H9 (cell line): Measurements from ENCODE around the gene ACAP2. TPM values are rescaled to one million over a fixed set of nuclear protein-coding genes. Genes with fewer than 3 reads are reported as not detected.

Experiments
- DNase-seq: peaks from one replicate; pipeline ENCODE4 v3.0.0-alpha.2; 2017
- H2AFZ ChIP-seq: one replicate; pipeline ENCODE4 v1.6.1; 2013; ENCODE audit warnings: mild to moderate bottlenecking, low read length, control low read depth, moderate library complexity
- H2AK5ac ChIP-seq: 2 replicates; pipeline ENCODE4 v1.6.1; 2013; ENCODE audit warnings: low read length, control low read depth, mixed read lengths; ENCODE audit not compliant: insufficient read length
- H2BK120ac ChIP-seq: one replicate; pipeline ENCODE4 v1.6.1; 2013; ENCODE audit warnings: low read depth, mild to moderate bottlenecking, low read length, control low read depth, inconsistent platforms; ENCODE audit not compliant: poor library complexity, severe bottlenecking
- H2BK12ac ChIP-seq: 2 replicates; pipeline ENCODE4 v1.6.1; 2013; ENCODE audit warnings: low read length, control low read depth, mixed read lengths, low read depth; ENCODE audit not compliant: insufficient read length
- H2BK15ac ChIP-seq: 2 replicates; pipeline ENCODE4 v1.6.1; 2013; ENCODE audit warnings: low read depth, low read length, control low read depth
- H2BK20ac ChIP-seq: one replicate; pipeline ENCODE4 v1.6.1; 2013; ENCODE audit warnings: low read depth, mild to moderate bottlenecking, low read length, control low read depth, inconsistent platforms; ENCODE audit not compliant: poor library complexity, severe bottlenecking
- H2BK5ac ChIP-seq: 2 replicates; pipeline ENCODE4 v1.6.1; 2013; ENCODE audit warnings: low read length, control low read depth, mixed read lengths; ENCODE audit not compliant: insufficient read length
- H3K14ac ChIP-seq: 2 replicates; pipeline ENCODE4 v1.6.1; 2013; ENCODE audit warnings: low read length, control low read depth; ENCODE audit not compliant: insufficient read depth
- H3K18ac ChIP-seq: 2 replicates; pipeline ENCODE4 v1.6.1; 2013; ENCODE audit warnings: low read depth, mild to moderate bottlenecking, mixed read lengths, low read length, control low read depth; ENCODE audit not compliant: insufficient read length
- H3K23ac ChIP-seq: 2 replicates; pipeline ENCODE4 v1.6.1; 2013; ENCODE audit warnings: low read length, control low read depth, mixed read lengths, low read depth; ENCODE audit not compliant: insufficient read length
- H3K23me2 ChIP-seq: 2 replicates; pipeline ENCODE4 v1.6.1; 2013; ENCODE audit warnings: low read depth, mild to moderate bottlenecking, mixed read lengths, low read length, control low read depth; ENCODE audit not compliant: insufficient read length, poor library complexity, severe bottlenecking
- H3K27ac ChIP-seq: 2 replicates; pipeline ENCODE4 v1.5.1; 2013; ENCODE audit warnings: low read length, control low read depth, mixed read lengths, low read depth; ENCODE audit not compliant: insufficient read length
- H3K27me3 ChIP-seq: 2 replicates; pipeline ENCODE4 v1.6.1; 2013; ENCODE audit warnings: low read length, control low read depth, inconsistent platforms; ENCODE audit not compliant: insufficient read depth
- H3K4ac ChIP-seq: 2 replicates; pipeline ENCODE4 v1.6.1; 2013; ENCODE audit warnings: low read depth, mild to moderate bottlenecking, control low read depth, inconsistent platforms, low read length, moderate library complexity
- H3K4me1 ChIP-seq: 2 replicates; pipeline ENCODE4 v1.6.1; 2013; ENCODE audit warnings: low read length, control low read depth, inconsistent platforms; ENCODE audit not compliant: insufficient read depth
- H3K4me2 ChIP-seq: 2 replicates; pipeline ENCODE4 v1.6.1; 2013; ENCODE audit warnings: low read length, control low read depth, mixed read lengths; ENCODE audit not compliant: insufficient read length, insufficient read depth
- H3K56ac ChIP-seq: 2 replicates; pipeline ENCODE4 v1.6.1; 2013; ENCODE audit warnings: low read depth, mild to moderate bottlenecking, mixed read lengths, low read length, control low read depth; ENCODE audit not compliant: insufficient read length
- H3K79me1 ChIP-seq: 2 replicates; pipeline ENCODE4 v1.6.1; 2013; ENCODE audit warnings: low read depth, mild to moderate bottlenecking, moderate library complexity, low read length, control low read depth, inconsistent platforms; ENCODE audit not compliant: insufficient read depth, poor library complexity, severe bottlenecking
- H3K79me2 ChIP-seq: 2 replicates; pipeline ENCODE4 v1.6.1; 2013; ENCODE audit warnings: low read length, control low read depth, inconsistent platforms; ENCODE audit not compliant: insufficient read depth
- H3K9ac ChIP-seq: 2 replicates; pipeline ENCODE4 v1.6.1; 2013; ENCODE audit warnings: low read length, control low read depth, mixed read lengths; ENCODE audit not compliant: insufficient read length; ENCODE audit errors: extremely low read depth
- H3K9me3 ChIP-seq: one replicate; pipeline ENCODE4 v1.6.1; 2013; ENCODE audit warnings: low read depth, low read length, inconsistent platforms; ENCODE audit not compliant: control insufficient read depth
- H3T11ph ChIP-seq: one replicate; pipeline ENCODE4 v1.6.1; 2013; ENCODE audit warnings: mild to moderate bottlenecking, low read length, control low read depth, inconsistent platforms
- H4K20me1 ChIP-seq: one replicate; pipeline ENCODE4 v1.6.1; 2013; ENCODE audit not compliant: control insufficient read depth, insufficient read length, insufficient read depth
- H4K5ac ChIP-seq: 2 replicates; pipeline ENCODE4 v1.6.1; 2013; ENCODE audit warnings: low read depth, mild to moderate bottlenecking, mixed read lengths, low read length, control low read depth; ENCODE audit not compliant: insufficient read length
- H4K8ac ChIP-seq: replicated peaks from 2 replicates; pipeline ENCODE4 v1.6.1; 2013; ENCODE audit warnings: low read length, control low read depth, mixed read lengths, low read depth; ENCODE audit not compliant: insufficient read length
- H4K91ac ChIP-seq: 2 replicates; pipeline ENCODE4 v1.6.1; 2013; ENCODE audit warnings: low read depth, mild to moderate bottlenecking, moderate library complexity, mixed read lengths, low read length, control low read depth; ENCODE audit not compliant: insufficient read length
- H3K27ac Mint-ChIP-seq, 3 experiments: 2 replicates in 2 of 3; 3 replicates in 1 of 3; pipeline ENCODE4 v1.8.0; 2020 to 2021; ENCODE audit warnings: mixed read lengths in 3 of 3, mild to moderate bottlenecking in 1 of 3, moderate library complexity in 1 of 3
- H3K27me3 Mint-ChIP-seq: 2 replicates; pipeline ENCODE4 v1.8.0; 2021; ENCODE audit warnings: low read depth, mild to moderate bottlenecking, moderate library complexity, mixed read lengths
- H3K36me3 Mint-ChIP-seq, 3 experiments: 2 replicates in 2 of 3; 3 replicates in 1 of 3; pipeline ENCODE4 v1.8.0; 2020 to 2021; ENCODE audit warnings: low read depth in 3 of 3, mixed read lengths in 3 of 3; ENCODE audit not compliant: insufficient read depth in 1 of 3
- H3K4me1 Mint-ChIP-seq, 2 experiments: 2 replicates each; pipeline ENCODE4 v1.8.0; 2020; ENCODE audit warnings: mixed read lengths in 2 of 2
- H3K4me3 Mint-ChIP-seq, 2 experiments: 2 replicates in 1 of 2; 3 replicates in 1 of 2; pipeline ENCODE4 v1.8.0; 2020 to 2021; ENCODE audit warnings: mild to moderate bottlenecking in 2 of 2, mixed read lengths in 2 of 2, moderate library complexity in 1 of 2
- H3K9me3 Mint-ChIP-seq, 2 experiments: 2 replicates in 1 of 2; 3 replicates in 1 of 2; pipeline ENCODE4 v1.8.0; 2020; ENCODE audit warnings: mild to moderate bottlenecking in 2 of 2, mixed read lengths in 2 of 2, moderate library complexity in 1 of 2
- WGBS: extraction: QIAGEN DNeasy Blood & Tissue Kit; methylation state at CpG from one replicate; pipeline ENCODE4 v1.1.7; 2013; ENCODE audit warnings: missing lambda C conversion rate, low lambda C conversion rate, mixed read lengths; ENCODE audit not compliant: insufficient read length; ENCODE audit errors: extremely low coverage; 5-methylcytosine and 5-hydroxymethylcytosine counted together
- total RNA-seq: library from RNA; stranded (reverse); gene quantifications from 2 replicates; pipeline ENCODE4 v1.2.1, GENCODE V29; 2021
- TF ChIP-seq, protein P1 (sequence below): fragments of 200-600 bp; sonication (generic); conservative IDR thresholded peaks from 3 replicates; pipeline ENCODE4 v1.8.0; 2021; ENCODE audit warnings: antibody characterized with exemption, mild to moderate bottlenecking

The ACAP2 gene
- total RNA-seq, 1 experiment from 2014 or later, result 30.8 TPM

DNA sequence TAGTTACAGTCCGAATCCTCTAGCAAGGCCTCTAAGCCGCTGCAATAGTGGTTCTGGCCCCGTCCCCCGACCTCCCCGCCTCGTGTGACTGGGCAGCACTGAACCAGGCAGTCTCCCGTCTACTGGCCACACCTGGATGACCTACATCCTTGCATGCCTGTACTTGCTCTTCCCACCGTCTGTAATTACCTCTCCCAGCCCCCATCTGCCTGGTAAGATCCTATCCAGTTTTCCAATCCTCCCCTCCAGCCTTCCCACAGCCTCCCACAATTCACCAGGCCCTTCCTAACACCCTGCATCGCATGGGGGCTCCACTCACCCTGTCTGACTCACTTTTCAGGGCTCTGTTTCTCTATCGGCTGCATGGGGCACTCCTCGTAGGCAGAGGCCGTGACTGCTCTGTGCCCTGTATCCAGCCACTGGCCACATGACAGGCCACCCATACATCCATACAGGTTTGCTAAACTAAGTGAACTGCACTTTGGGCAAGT lies 204.7 kb downstream of the ACAP2 start:
- DNase-seq, result no peak
- Histone ChIP-seq H3K79me1 (peaks cover 3% of the 10 kb centered on the region), H2BK20ac (no peak overlapping the region), H3K23ac (no peak overlapping the region), H3K27me3 (no peaks in the 10 kb centered on the region), H2AK5ac (no peak overlapping the region), H3K4me1 (peaks cover 5% of the 10 kb centered on the region; the same call in 1 of the 2 replicates), H2BK15ac (no peak overlapping the region), H3T11ph (no peak overlapping the region), H3K9ac (no peak overlapping the region), H3K79me2 (no peaks in the 10 kb centered on the region; the same call in 1 of the 2 replicates), H2BK12ac (no peak overlapping the region), H3K4ac (no peak overlapping the region), H3K4me2 (no peak overlapping the region), H4K20me1 (no peaks in the 10 kb centered on the region), H3K18ac (no peak overlapping the region), H3K23me2 (no peaks in the 10 kb centered on the region), H4K5ac (no peak overlapping the region), H2BK5ac (no peak overlapping the region), H3K27ac (no peak overlapping the region), H4K91ac (no peak overlapping the region), H4K8ac (no peak overlapping the region), H3K9me3 (no peaks in the 10 kb centered on the region), H2BK120ac (no peak overlapping the region), H2AFZ (no peak overlapping the region), H3K56ac (no peak overlapping the region), H3K14ac (peak overlapping the region; percentile 56)
- no peak overlapping the region for H3K4me3 Mint-ChIP-seq
- WGBS, result no CpG with 5 or more reads among the region's 12 CpGs
- H3K27ac Mint-ChIP-seq, result peak overlapping the region in 1 of 3 experiments; percentile 87; a peak in 4 of 7 replicates
- TF ChIP-seq, protein P1, sequence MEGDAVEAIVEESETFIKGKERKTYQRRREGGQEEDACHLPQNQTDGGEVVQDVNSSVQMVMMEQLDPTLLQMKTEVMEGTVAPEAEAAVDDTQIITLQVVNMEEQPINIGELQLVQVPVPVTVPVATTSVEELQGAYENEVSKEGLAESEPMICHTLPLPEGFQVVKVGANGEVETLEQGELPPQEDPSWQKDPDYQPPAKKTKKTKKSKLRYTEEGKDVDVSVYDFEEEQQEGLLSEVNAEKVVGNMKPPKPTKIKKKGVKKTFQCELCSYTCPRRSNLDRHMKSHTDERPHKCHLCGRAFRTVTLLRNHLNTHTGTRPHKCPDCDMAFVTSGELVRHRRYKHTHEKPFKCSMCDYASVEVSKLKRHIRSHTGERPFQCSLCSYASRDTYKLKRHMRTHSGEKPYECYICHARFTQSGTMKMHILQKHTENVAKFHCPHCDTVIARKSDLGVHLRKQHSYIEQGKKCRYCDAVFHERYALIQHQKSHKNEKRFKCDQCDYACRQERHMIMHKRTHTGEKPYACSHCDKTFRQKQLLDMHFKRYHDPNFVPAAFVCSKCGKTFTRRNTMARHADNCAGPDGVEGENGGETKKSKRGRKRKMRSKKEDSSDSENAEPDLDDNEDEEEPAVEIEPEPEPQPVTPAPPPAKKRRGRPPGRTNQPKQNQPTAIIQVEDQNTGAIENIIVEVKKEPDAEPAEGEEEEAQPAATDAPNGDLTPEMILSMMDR, result no peak
- peaks cover 22 to 26% of the 10 kb centered on the region in 2 experiments for H3K4me1 Mint-ChIP-seq
- H3K36me3 Mint-ChIP-seq, result peaks cover 22 to 36% (median 28%) of the 10 kb centered on the region in 3 experiments
- H3K9me3 Mint-ChIP-seq, result peaks cover 0 to 12% of the 10 kb centered on the region in 2 experiments; a peak in 2 of 5 replicates
- H3K27me3 Mint-ChIP-seq, result no peaks in the 10 kb centered on the region; the same call in 1 of the 2 replicates
